K562 (cell line): ENCODE results near the gene SESN2. TPM values are rescaled to one million over a fixed set of nuclear protein-coding genes. Genes with fewer than 3 reads are reported as not detected.
A peak's percentile ranks its signal among the peaks of the same experiment; 100 is the strongest.

Experiments
- BRD4 ChIP-seq: fragments of 200-600 bp; sonication (generic); IDR thresholded peaks from 2 replicates; pipeline ENCODE4 v1.6.1; 2017; ENCODE audit warnings: inconsistent platforms
- ELF4 ChIP-seq: fragments of 450-650 bp; formaldehyde crosslinking; IDR thresholded peaks from 2 replicates; pipeline ENCODE4 v1.4.0; 2022; ENCODE audit warnings: missing genetic modification characterization
- FOXA3 ChIP-seq, 2 experiments: fragments of 450-650 bp in 1 of 2; sonication (generic) in 1 of 2; formaldehyde crosslinking; IDR thresholded peaks in 1 of 2; conservative IDR thresholded peaks in 1 of 2; 2 replicates each; pipeline versions ENCODE4 v1.4.0 to v1.8.0; 2020 to 2022; ENCODE audit warnings: mild to moderate bottlenecking in 2 of 2, missing genetic modification reagents in 1 of 2
- HCFC1 ChIP-seq: IDR thresholded peaks from 2 replicates; pipeline ENCODE4 v1.6.1; 2012; ENCODE audit warnings: low read depth, low read length, improper control_type of control experiment
- HDAC6 ChIP-seq: IDR thresholded peaks from 2 replicates; pipeline ENCODE4 v1.6.1; 2012; ENCODE audit warnings: low read depth, mild to moderate bottlenecking, control low read depth, inconsistent platforms, low read length, moderate library complexity
- KLF10 ChIP-seq: fragments of 250-450 bp; sonication (Bioruptor Pico); IDR thresholded peaks from 2 replicates; pipeline ENCODE4 v1.6.1; 2021; ENCODE audit warnings: matching md5 sums
- MECOM ChIP-seq: fragments of 250-450 bp; sonication (Bioruptor Pico); IDR thresholded peaks from 2 replicates; pipeline ENCODE4 v1.8.0; 2022; ENCODE audit warnings: inconsistent platforms
- NBN ChIP-seq: fragments of 450-650 bp; IDR thresholded peaks from 2 replicates; pipeline ENCODE4 v1.6.1; 2016; ENCODE audit warnings: low read depth, mild to moderate bottlenecking
- NCOA2 ChIP-seq, 2 experiments: fragments of 450-650 bp; IDR thresholded peaks; 2 replicates each; pipeline ENCODE4 v1.6.1; 2018; ENCODE audit warnings: mild to moderate bottlenecking in 2 of 2, moderate library complexity in 1 of 2; ENCODE audit not compliant: partially characterized antibody in 2 of 2
- PRMT5 ChIP-seq: sonication (generic); formaldehyde crosslinking; IDR thresholded peaks from 2 replicates; pipeline ENCODE4 v1.5.0; 2020; ENCODE audit warnings: missing genetic modification reagents
- STAT5A ChIP-seq: IDR thresholded peaks from 2 replicates; pipeline ENCODE4 v1.6.1; 2012; ENCODE audit warnings: low read length, inconsistent platforms, borderline replicate concordance
- ZBTB11 ChIP-seq, 3 experiments: fragments of 200-800 bp in 1 of 3; fragments of 250-450 bp in 1 of 3; fragments of 450-650 bp in 1 of 3; sonication (Bioruptor Pico) in 1 of 3; sonication (Bioruptor generic) in 1 of 3; formaldehyde crosslinking in 1 of 3; IDR thresholded peaks; 2 replicates each; pipeline versions ENCODE4 v1.6.1 to v1.8.0; 2016 to 2022; ENCODE audit warnings: mild to moderate bottlenecking in 2 of 3, missing genetic modification characterization in 2 of 3, missing compliant biosample characterization in 1 of 3, moderate library complexity in 1 of 3
- ZNF197 ChIP-seq: fragments of 200-800 bp; sonication (Bioruptor generic); IDR thresholded peaks from 2 replicates; pipeline ENCODE4 v1.6.1; 2016; ENCODE audit warnings: low read depth, missing genetic modification characterization, missing compliant biosample characterization
- ZNF507 ChIP-seq: conservative IDR thresholded peaks from 2 replicates; pipeline ENCODE4 v1.6.1; 2017; ENCODE audit warnings: missing genetic modification characterization, missing compliant biosample characterization
- ZSCAN32 ChIP-seq: fragments of 450-650 bp; formaldehyde crosslinking; IDR thresholded peaks from 2 replicates; pipeline ENCODE4 v1.4.0; 2020; ENCODE audit warnings: mild to moderate bottlenecking, moderate library complexity
- polyA plus RNA-seq, 8 experiments: library from polyadenylated mRNA; depleted of rRNA in 4 of 8; stranded (reverse) in 5 of 8; unstranded in 3 of 8; fragments of >200 nt; fragmentation: Nextera tagmentation in 2 of 8; fragmentation: Illumina TruSeq in 1 of 8; extraction: Ambion mirVana in 2 of 8; extraction: Trizol in 1 of 8; gene quantifications; 2 replicates each; pipeline versions ENCODE4 v1.2.1 to v1.2.3, GENCODE V29; 2011 to 2014; ENCODE audit warnings: inconsistent platforms in 1 of 8, missing spikeins in 1 of 8
- total RNA-seq, 7 experiments: library from RNA; depleted of rRNA in 6 of 7; stranded (reverse); fragments of >200 nt in 6 of 7; fragmentation: Illumina TruSeq in 2 of 7; extraction: Trizol in 2 of 7; gene quantifications; 2 replicates each; pipeline versions ENCODE4 v1.2.1 to v1.2.3, GENCODE V29; 2011 to 2021; ENCODE audit warnings: low replicate concordance in 1 of 7
- TF ChIP-seq, protein P1 (sequence below): conservative IDR thresholded peaks from 2 replicates; pipeline ENCODE4 v1.6.1; 2011; ENCODE audit warnings: low read depth, mild to moderate bottlenecking, low read length; ENCODE audit not compliant: control insufficient read depth
- TF ChIP-seq, protein P2 (sequence below), 2 experiments: fragments of 200-800 bp in 1 of 2; sonication (Bioruptor generic) in 1 of 2; sonication (generic) in 1 of 2; formaldehyde crosslinking in 1 of 2; IDR thresholded peaks in 1 of 2; conservative IDR thresholded peaks in 1 of 2; 2 replicates each; pipeline versions ENCODE4 v1.5.0 to v1.6.1; 2016 to 2020; ENCODE audit warnings: missing compliant biosample characterization in 1 of 2, missing genetic modification characterization in 1 of 2, missing genetic modification reagents in 1 of 2

The SESN2 gene
- total and polyA plus RNA-seq, 9 of the 15 experiments (the other 6 are each of a cell fraction or from before 2014, with no cell fraction given), result 3.7 to 71.3 (median 16.8) TPM

GRCh38 chr1:28232558-28233263, 26.6 kb upstream of the SESN2 start, which contains the start of gene DNAJC8 (continued):
- TF ChIP-seq PRMT5 (CRISPR knock-in tag) (no peak), FOXA3 (CRISPR knock-in tag; conservative IDR thresholded peaks at IDR 0.05 in 1 of 2, IDR thresholded peaks at IDR 0.05 in 1 of 2) (no peak), HDAC6 (no peak), NBN (no peak), ELF4 (CRISPR knock-in tag) (no peak), ZNF507 (tag) (no peak), NCOA2 (IDR thresholded peaks at IDR 0.05; ENCODE audit: partially characterized antibody in 2 of 2) (no peak), ZSCAN32 (CRISPR knock-in tag) (no peak), MECOM (no peak), BRD4 (no peak), STAT5A (no peak), ZNF197 (no peak), KLF10 (CRISPR knock-in tag) (no peak), HCFC1 (peak; percentile 71), ZBTB11 (CRISPR knock-in tag; IDR thresholded peaks at IDR 0.05) (no peak)
- TF ChIP-seq, protein P1, sequence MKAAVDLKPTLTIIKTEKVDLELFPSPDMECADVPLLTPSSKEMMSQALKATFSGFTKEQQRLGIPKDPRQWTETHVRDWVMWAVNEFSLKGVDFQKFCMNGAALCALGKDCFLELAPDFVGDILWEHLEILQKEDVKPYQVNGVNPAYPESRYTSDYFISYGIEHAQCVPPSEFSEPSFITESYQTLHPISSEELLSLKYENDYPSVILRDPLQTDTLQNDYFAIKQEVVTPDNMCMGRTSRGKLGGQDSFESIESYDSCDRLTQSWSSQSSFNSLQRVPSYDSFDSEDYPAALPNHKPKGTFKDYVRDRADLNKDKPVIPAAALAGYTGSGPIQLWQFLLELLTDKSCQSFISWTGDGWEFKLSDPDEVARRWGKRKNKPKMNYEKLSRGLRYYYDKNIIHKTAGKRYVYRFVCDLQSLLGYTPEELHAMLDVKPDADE, result peak; percentile 65; the same call in 1 of the 2 replicates
- TF ChIP-seq, protein P2, sequence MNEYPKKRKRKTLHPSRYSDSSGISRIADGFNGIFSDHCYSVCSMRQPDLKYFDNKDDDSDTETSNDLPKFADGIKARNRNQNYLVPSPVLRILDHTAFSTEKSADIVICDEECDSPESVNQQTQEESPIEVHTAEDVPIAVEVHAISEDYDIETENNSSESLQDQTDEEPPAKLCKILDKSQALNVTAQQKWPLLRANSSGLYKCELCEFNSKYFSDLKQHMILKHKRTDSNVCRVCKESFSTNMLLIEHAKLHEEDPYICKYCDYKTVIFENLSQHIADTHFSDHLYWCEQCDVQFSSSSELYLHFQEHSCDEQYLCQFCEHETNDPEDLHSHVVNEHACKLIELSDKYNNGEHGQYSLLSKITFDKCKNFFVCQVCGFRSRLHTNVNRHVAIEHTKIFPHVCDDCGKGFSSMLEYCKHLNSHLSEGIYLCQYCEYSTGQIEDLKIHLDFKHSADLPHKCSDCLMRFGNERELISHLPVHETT (CRISPR knock-in tag; conservative IDR thresholded peaks at IDR 0.05 in 1 of 2, IDR thresholded peaks at IDR 0.05 in 1 of 2), result peak in 1 of 2 experiments; percentile 46; a peak in 1 of 4 replicates
